Gastrocnemius medialis (tissue), 4 donors: ENCODE data around the gene NKX1-1. TPM values are rescaled to one million over a fixed set of nuclear protein-coding genes. Genes with fewer than 3 reads are reported as not detected.

Source experiments
- ATAC-seq, 2 donors: fragments of 150-250 bp; one replicate each; pipeline ENCODE4 v1.9.1; 2016
- DNase-seq, 2 donors: peaks; one replicate each; pipeline ENCODE4 v3.0.0-alpha.2; 2019
- H3K27ac ChIP-seq, 4 donors: fragments of 200-600 bp; sonication (generic); 1 replicate in 1 of 4; 2 replicates in 3 of 4; pipeline ENCODE4 v1.5.1; 2016 to 2018; ENCODE audit warnings: mild to moderate bottlenecking in 2 of 4, moderate library complexity in 1 of 4
- H3K27me3 ChIP-seq, 3 donors: fragments of 200-600 bp; sonication (generic) in 2 of 3; 1 replicate in 1 of 3; 2 replicates in 2 of 3; pipeline versions ENCODE4 v1.5.1 to v1.6.0; 2016 to 2019; ENCODE audit warnings: mild to moderate bottlenecking in 1 of 3, moderate library complexity in 1 of 3
- H3K36me3 ChIP-seq, 2 donors: fragments of 200-600 bp; sonication (generic) in 1 of 2; one replicate each; pipeline ENCODE4 v1.5.1; 2017 to 2018
- H3K4me1 ChIP-seq, 2 donors: fragments of 200-600 bp; sonication (generic) in 1 of 2; one replicate each; pipeline ENCODE4 v1.5.1; 2016 to 2017; ENCODE audit warnings: mild to moderate bottlenecking in 2 of 2
- H3K4me3 ChIP-seq, 4 donors: fragments of 200-600 bp; sonication (generic) in 3 of 4; 1 replicate in 1 of 4; 2 replicates in 3 of 4; pipeline ENCODE4 v1.5.1; 2016 to 2019; ENCODE audit warnings: mild to moderate bottlenecking in 2 of 4
- H3K9me3 ChIP-seq, 3 donors: fragments of 200-600 bp; sonication (generic) in 2 of 3; 1 replicate in 1 of 3; 2 replicates in 2 of 3; pipeline ENCODE4 v1.5.1; 2016 to 2019
- POLR2A ChIP-seq, 2 donors: fragments of 450-650 bp; IDR thresholded peaks; one replicate each; pipeline ENCODE4 v1.6.1; 2017; ENCODE audit warnings: antibody characterized with exemption in 2 of 2, mild to moderate bottlenecking in 2 of 2, moderate library complexity in 2 of 2
- in situ Hi-C, 4 donors: fragments of 200-750 bp; cut with MboI; loops; one replicate each; pipeline versions ENCODE4 v1.15.0 to v1.8.0; 2017; ENCODE audit warnings: low sequenced_read_pairs in 4 of 4
- intact Hi-C: fragments of 100-400 bp; cut with DNase I; formaldehyde crosslinking; loops from one replicate; pipeline ENCODE4 v1.15.1; 2023; ENCODE audit warnings: low total_unique reads
- total RNA-seq, 4 donors: library from RNA; depleted of rRNA; stranded (reverse); fragments of >200 nt; gene quantifications; one replicate each; pipeline versions ENCODE4 v1.1.0 to v1.2.3, GENCODE V29; 2016
- TF ChIP-seq, protein P1 (sequence below), 5 experiments: fragments of 450-650 bp in 3 of 5; fragments of 200-600 bp in 2 of 5; sonication (generic) in 2 of 5; IDR thresholded peaks in 4 of 5; conservative IDR thresholded peaks in 1 of 5; 1 replicate in 4 of 5; 2 replicates in 1 of 5; pipeline ENCODE4 v1.5.1; 2016 to 2019; ENCODE audit warnings: antibody characterized with exemption in 5 of 5, mild to moderate bottlenecking in 3 of 5, moderate library complexity in 3 of 5

Gene NKX1-1
- total RNA-seq, 4 donors from 2014 or later = not detected

GRCh38 chr4:1417522-1418390, 11.5 kb upstream of the NKX1-1 start:
- intact Hi-C loops = no loop called here
- H3K4me1 ChIP-seq = no peaks in the 10 kb centered on the region
- ATAC-seq = no peak
- H3K36me3 ChIP-seq = no peaks in the 10 kb centered on the region
- H3K4me3 ChIP-seq = no peak overlapping the region
- H3K27me3 ChIP-seq = peaks cover 55 to 79% (median 57%) of the 10 kb centered on the region in 3 donors
- H3K27ac ChIP-seq = no peak overlapping the region
- no peak for DNase-seq
- in situ Hi-C loops = no loop called here
- TF ChIP-seq POLR2A (IDR thresholded peaks at IDR 0.05) = no peak
- TF ChIP-seq, protein P1, sequence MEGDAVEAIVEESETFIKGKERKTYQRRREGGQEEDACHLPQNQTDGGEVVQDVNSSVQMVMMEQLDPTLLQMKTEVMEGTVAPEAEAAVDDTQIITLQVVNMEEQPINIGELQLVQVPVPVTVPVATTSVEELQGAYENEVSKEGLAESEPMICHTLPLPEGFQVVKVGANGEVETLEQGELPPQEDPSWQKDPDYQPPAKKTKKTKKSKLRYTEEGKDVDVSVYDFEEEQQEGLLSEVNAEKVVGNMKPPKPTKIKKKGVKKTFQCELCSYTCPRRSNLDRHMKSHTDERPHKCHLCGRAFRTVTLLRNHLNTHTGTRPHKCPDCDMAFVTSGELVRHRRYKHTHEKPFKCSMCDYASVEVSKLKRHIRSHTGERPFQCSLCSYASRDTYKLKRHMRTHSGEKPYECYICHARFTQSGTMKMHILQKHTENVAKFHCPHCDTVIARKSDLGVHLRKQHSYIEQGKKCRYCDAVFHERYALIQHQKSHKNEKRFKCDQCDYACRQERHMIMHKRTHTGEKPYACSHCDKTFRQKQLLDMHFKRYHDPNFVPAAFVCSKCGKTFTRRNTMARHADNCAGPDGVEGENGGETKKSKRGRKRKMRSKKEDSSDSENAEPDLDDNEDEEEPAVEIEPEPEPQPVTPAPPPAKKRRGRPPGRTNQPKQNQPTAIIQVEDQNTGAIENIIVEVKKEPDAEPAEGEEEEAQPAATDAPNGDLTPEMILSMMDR (IDR thresholded peaks at IDR 0.05 in 4 of 5, conservative IDR thresholded peaks at IDR 0.05 in 1 of 5) = no peak
- H3K9me3 ChIP-seq = no peaks in the 10 kb centered on the region

- in situ Hi-C loops (no loop called here), intact Hi-C loops (no loop called here)
- DNase-seq (no peak), ATAC-seq (no peak)
- H3K27ac ChIP-seq = no peak overlapping the region
- H3K4me3 ChIP-seq = no peak overlapping the region
- H3K9me3 ChIP-seq = no peaks in the 10 kb centered on the region
- H3K36me3 ChIP-seq = no peaks in the 10 kb centered on the region
- no peak for TF ChIP-seq POLR2A (IDR thresholded peaks at IDR 0.05)
- H3K4me1 ChIP-seq = no peaks in the 10 kb centered on the region
- peaks cover 62 to 83% (median 65%) of the 10 kb centered on the region in 3 donors for H3K27me3 ChIP-seq
Observed at GRCh38 chr4:1416948-1417260, 10.7 kb upstream of the NKX1-1 start.

DNA sequence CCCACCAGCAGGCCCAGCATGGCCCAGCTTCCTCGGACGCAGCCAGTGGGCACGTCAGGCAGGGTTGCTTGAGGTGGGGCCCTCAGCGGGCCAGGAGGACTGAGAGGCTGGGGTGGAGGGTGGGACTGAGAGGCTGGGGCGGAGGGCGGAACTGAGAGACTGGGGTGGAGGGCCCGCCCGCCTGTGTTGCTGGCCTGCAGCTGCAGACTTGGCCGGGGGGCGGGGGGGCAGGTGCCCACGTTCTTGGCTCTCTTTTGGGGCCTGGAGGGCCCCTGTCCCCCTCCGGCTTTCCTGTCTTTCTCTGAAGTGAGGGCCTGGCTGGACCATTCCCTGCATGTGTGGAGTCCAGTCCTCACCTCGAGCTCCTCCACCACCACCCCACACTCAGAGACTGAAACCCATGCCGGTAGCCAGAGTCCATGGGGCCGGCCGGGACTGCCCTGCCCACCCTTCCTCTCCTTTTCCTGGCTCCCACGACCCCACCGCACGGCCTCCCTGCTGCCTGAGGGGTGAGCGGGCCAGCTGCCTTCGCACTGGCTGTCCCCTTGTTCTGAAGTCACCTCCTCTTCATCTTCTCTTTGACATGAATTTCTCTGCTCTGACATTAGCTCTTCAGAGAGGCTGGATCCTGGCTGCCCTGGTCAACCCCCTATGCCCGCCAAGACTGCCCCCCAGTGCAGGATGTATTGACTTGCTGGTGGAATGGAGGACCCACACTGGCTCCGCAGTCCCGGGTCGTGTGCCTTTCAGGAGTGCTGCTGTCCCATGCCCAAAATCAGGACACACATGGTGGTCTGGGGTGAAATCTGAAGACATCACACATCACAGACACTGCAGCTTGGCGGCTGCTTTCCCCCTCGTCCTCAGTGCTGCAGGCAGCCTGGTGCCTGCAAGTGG, 10.1 kb upstream of the NKX1-1 start:
- Histone ChIP-seq H3K36me3 (no peaks in the 10 kb centered on the region), H3K27ac (no peak overlapping the region), H3K27me3 (peaks cover 63 to 83% (median 71%) of the 10 kb centered on the region in 3 donors), H3K9me3 (no peaks in the 10 kb centered on the region), H3K4me3 (no peak overlapping the region), H3K4me1 (no peaks in the 10 kb centered on the region)
- intact Hi-C loops = no loop called here
- DNase-seq (no peak), ATAC-seq (no peak)
- TF ChIP-seq, protein P1 (IDR thresholded peaks at IDR 0.05 in 4 of 5, conservative IDR thresholded peaks at IDR 0.05 in 1 of 5) = no peak
- no peak for TF ChIP-seq POLR2A (IDR thresholded peaks at IDR 0.05)
- in situ Hi-C loops = no loop called here

DNA sequence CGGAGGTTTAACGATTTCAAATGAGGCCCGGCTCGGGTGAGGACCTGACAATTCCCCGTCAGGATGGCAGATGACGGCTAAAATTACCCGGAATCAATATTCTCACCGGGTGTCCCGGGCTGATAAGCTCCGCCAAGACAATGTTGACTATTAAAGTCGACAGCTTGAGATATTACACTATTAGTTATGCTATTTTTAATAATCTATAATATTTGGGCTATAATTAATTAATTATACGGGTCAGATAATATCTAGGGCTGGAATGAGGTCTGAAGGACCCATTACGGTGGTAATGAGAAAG, 9.4 kb upstream of the NKX1-1 start:
- intact Hi-C loops = no loop called here
- Histone ChIP-seq H3K27ac (no peak overlapping the region), H3K4me3 (no peak overlapping the region), H3K4me1 (no peaks in the 10 kb centered on the region), H3K9me3 (no peaks in the 10 kb centered on the region), H3K27me3 (peaks cover 62 to 86% (median 78%) of the 10 kb centered on the region in 3 donors), H3K36me3 (no peaks in the 10 kb centered on the region)
- no peak for DNase-seq
- in situ Hi-C loops = no loop called here
- ATAC-seq = no peak
- no peak for TF ChIP-seq POLR2A (IDR thresholded peaks at IDR 0.05)
- TF ChIP-seq, protein P1 (IDR thresholded peaks at IDR 0.05 in 4 of 5, conservative IDR thresholded peaks at IDR 0.05 in 1 of 5) = no peak
